ENCODE measurements around the gene FAM3A. TPM values are rescaled to one million over a fixed set of nuclear protein-coding genes. Genes with fewer than 3 reads are reported as not detected.

The FAM3A gene
- total RNA-seq, 1 experiment from 2014 or later, result 69.2 TPM

DNA sequence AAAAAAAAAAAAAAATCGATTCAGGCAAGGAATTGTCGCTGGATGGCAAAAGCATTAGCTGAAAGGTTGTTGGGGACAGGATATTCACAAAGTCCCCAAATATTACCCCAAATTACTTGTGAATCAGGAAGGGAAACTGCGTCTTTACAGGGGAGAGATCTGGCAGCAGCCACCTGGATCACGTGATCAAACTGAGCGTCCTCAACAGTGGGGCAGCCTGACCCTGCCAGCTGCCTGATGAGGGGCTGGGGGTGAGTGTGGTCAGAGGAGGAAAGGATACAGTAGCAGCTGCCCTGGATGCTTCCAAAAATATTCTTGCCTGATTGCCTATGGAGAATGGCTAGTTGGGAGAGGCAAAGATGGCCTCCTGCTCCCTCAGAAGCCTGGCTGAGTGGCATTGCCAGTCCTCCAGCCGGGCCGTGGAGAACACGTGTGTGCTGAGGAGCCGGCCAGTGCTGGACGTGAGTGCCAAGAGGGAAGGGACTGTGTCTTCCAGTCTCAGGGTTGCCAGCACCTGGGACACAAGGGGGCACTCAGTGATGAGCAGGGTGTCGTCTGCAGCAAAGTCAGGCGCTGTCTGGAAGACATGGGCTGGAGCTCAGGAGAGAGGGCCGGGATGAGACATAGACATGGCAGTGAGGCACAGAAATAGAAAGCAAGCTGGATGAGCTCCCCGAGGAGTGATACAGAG lies 34.0 kb downstream of the FAM3A start:
- Histone ChIP-seq H3K79me2 (ENCODE audit: low read length) (peaks cover 29% of the 10 kb centered on the region), H3K27ac (ENCODE audit: low read length) (no peak overlapping the region), H4K20me1 (ENCODE audit: low read length) (no peaks in the 10 kb centered on the region), H3K4me3 (ENCODE audit: low read length) (no peak overlapping the region), H3K9ac (ENCODE audit: low read length) (no peak overlapping the region), H3K4me1 (ENCODE audit: insufficient read depth, low read length) (peaks cover 35% of the 10 kb centered on the region), H3K36me3 (ENCODE audit: low read depth, low read length) (peaks cover 12% of the 10 kb centered on the region), H3K27me3 (ENCODE audit: low read length) (no peaks in the 10 kb centered on the region), H3K4me2 (ENCODE audit: low read length) (no peak overlapping the region), H3F3A (ENCODE audit: low read length, unreplicated experiment) (no peaks in the 10 kb centered on the region), H3K9me3 (ENCODE audit: low read length) (no peaks in the 10 kb centered on the region), H3K9me2 (replicated peaks; ENCODE audit: low read length) (no peaks in the 10 kb centered on the region), H2AFZ (ENCODE audit: low read length) (no peak overlapping the region)
- BruUV-seq (replicated peaks), result no TSS peak
- ATAC-seq (no peak), DNase-seq (no peak)
- TF ChIP-seq, protein P1, sequence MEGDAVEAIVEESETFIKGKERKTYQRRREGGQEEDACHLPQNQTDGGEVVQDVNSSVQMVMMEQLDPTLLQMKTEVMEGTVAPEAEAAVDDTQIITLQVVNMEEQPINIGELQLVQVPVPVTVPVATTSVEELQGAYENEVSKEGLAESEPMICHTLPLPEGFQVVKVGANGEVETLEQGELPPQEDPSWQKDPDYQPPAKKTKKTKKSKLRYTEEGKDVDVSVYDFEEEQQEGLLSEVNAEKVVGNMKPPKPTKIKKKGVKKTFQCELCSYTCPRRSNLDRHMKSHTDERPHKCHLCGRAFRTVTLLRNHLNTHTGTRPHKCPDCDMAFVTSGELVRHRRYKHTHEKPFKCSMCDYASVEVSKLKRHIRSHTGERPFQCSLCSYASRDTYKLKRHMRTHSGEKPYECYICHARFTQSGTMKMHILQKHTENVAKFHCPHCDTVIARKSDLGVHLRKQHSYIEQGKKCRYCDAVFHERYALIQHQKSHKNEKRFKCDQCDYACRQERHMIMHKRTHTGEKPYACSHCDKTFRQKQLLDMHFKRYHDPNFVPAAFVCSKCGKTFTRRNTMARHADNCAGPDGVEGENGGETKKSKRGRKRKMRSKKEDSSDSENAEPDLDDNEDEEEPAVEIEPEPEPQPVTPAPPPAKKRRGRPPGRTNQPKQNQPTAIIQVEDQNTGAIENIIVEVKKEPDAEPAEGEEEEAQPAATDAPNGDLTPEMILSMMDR (conservative IDR thresholded peaks at IDR 0.05; ENCODE audit: low read depth, low read length), result no peak
- TF ChIP-seq EZH2phosphoT487 (IDR thresholded peaks at IDR 0.05; ENCODE audit: borderline replicate concordance, low read length) (no peak), EZH2 (IDR thresholded peaks at IDR 0.05; ENCODE audit: low read length, unreplicated experiment) (no peak)
- intact Hi-C loops (cut with micrococcal nuclease), result no loop called here
- POLR2A ChIA-PET (ENCODE audit: unreplicated experiment), result interaction anchor here (0.5 to 0.7 kb wide), 2 partner anchors 9 to 23 kb away, joined by 4 to 11 read pairs; no protein-coding TSS in a partner anchor
- CTCF ChIA-PET, result interaction anchor here (0.6 kb wide), 1 partner anchor 45 kb away, joined by 3 read pairs; no protein-coding TSS in a partner anchor

DNA sequence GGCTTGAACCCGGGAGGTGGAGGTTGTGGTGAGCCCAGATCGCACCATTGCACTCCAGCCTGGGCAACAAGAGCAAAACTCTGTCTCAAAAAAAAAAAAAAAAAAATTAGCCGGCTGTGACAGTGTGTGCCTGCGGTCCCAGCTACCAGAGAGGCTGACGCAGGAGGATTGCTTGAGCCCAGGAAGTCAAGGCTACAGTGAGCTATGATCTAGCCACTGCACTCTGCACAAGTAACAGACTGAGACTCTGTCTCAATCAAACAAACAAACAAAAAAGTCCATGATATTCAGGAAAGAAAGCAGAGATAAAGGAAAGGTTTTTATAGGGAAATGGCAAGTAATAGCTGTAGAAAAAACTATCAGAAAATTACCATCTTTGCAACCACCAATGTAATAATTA lies 34.8 kb downstream of the FAM3A start:
- Histone ChIP-seq H3K4me1 (ENCODE audit: insufficient read depth, low read length) (peaks cover 31% of the 10 kb centered on the region), H3K9me2 (replicated peaks; ENCODE audit: low read length) (no peaks in the 10 kb centered on the region), H3K27ac (ENCODE audit: low read length) (no peak overlapping the region), H3F3A (ENCODE audit: low read length, unreplicated experiment) (no peaks in the 10 kb centered on the region), H3K79me2 (ENCODE audit: low read length) (peaks cover 28% of the 10 kb centered on the region), H4K20me1 (ENCODE audit: low read length) (no peaks in the 10 kb centered on the region), H2AFZ (ENCODE audit: low read length) (no peak overlapping the region), H3K4me3 (ENCODE audit: low read length) (no peak overlapping the region), H3K36me3 (ENCODE audit: low read depth, low read length) (peaks cover 12% of the 10 kb centered on the region), H3K4me2 (ENCODE audit: low read length) (no peak overlapping the region), H3K9ac (ENCODE audit: low read length) (no peak overlapping the region), H3K27me3 (ENCODE audit: low read length) (no peaks in the 10 kb centered on the region), H3K9me3 (ENCODE audit: low read length) (no peaks in the 10 kb centered on the region)
- CTCF ChIA-PET, result no interaction called here
- intact Hi-C loops (cut with micrococcal nuclease), result no loop called here
- BruUV-seq (replicated peaks), result no TSS peak
- DNase-seq (no peak), ATAC-seq (no peak)
- POLR2A ChIA-PET (ENCODE audit: unreplicated experiment), result no interaction called here
- TF ChIP-seq EZH2phosphoT487 (IDR thresholded peaks at IDR 0.05; ENCODE audit: borderline replicate concordance, low read length) (no peak), EZH2 (IDR thresholded peaks at IDR 0.05; ENCODE audit: low read length, unreplicated experiment) (no peak)
- TF ChIP-seq, protein P1 (conservative IDR thresholded peaks at IDR 0.05; ENCODE audit: low read depth, low read length), result no peak
